HG02759 (cell line): ENCODE data around the gene SLC22A23.

ENCODE experiments used
- ATAC-seq: cut with Tn5 transposase; IDR thresholded peaks from one replicate; pipeline ENCODE4 v1.9.1; 2021; ENCODE audit warnings: mild to moderate bottlenecking, moderate library complexity; ENCODE audit not compliant: unreplicated experiment

Gene SLC22A23

GRCh38 chr6:3306848-3307247, 150.0 kb downstream of the SLC22A23 start:
- ATAC-seq, result no peak

- ATAC-seq, result no peak
Measured at GRCh38 chr6:3305831-3306230, 151.0 kb downstream of the SLC22A23 start.

DNA sequence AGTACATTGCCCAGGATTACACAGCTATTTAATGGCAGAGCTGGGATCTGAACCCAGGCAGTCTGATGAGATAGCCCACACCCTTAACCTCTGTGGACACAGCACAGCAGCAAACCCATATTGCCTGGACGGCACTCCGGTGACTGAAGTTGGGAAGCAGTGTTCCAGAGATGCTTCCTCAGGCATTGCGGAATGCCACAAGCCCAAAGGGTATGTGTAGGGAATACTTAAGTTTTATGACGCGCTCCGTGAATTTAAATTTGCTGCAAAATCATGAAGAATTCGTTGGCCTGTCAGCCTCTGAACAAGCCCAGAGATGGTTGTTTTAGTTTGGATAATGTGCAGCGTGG, 151.7 kb downstream of the SLC22A23 start:
- no peak for ATAC-seq

- no peak for ATAC-seq
Measured at GRCh38 chr6:3304500-3305215, 152.2 kb downstream of the SLC22A23 start.

GRCh38 chr6:3303795-3304411, 152.9 kb downstream of the SLC22A23 start:
- no peak for ATAC-seq

DNA sequence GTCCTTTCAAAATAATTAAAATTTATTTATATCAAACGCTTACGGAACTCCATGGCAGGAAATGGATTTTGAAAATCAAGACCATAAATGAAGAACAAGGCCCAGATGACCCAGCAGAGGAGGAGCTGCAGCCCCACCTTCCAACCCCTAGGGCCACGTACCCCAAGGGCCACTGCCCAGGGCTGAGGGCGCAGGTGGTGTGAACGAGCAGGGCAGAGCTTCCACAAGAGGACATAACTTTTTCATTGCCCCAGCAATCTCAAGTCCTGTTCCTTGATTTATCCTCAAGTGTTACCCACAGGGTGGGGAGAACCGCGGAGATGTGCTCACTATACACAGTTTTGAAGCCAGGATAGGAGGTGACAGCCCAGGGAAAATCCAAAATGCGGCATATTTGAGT, 155.3 kb downstream of the SLC22A23 start:
- ATAC-seq, result no peak

DNA sequence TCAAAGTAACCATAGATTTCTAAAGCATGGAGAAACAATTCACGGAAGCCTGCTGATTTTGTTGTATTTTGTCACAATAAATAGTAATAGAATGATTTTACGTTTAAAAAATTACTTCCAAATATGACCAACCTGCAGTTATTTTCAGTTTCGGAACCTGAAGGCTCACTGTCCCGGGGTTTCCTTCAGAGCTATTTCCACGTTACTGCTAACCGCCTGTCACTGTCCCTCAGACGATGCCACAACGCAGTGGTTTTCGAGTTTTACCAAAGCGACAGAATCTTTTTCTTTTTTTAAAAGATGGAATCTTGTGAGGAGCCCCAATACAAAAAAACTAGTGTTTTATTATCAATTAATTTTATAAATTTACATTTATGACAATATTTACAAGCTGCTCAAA, 157.6 kb downstream of the SLC22A23 start:
- ATAC-seq, result no peak

- no peak for ATAC-seq
Measured at GRCh38 chr6:3297909-3298308, 158.9 kb downstream of the SLC22A23 start.

- no peak for ATAC-seq
Measured at GRCh38 chr6:3297006-3297405, 159.8 kb downstream of the SLC22A23 start.

DNA sequence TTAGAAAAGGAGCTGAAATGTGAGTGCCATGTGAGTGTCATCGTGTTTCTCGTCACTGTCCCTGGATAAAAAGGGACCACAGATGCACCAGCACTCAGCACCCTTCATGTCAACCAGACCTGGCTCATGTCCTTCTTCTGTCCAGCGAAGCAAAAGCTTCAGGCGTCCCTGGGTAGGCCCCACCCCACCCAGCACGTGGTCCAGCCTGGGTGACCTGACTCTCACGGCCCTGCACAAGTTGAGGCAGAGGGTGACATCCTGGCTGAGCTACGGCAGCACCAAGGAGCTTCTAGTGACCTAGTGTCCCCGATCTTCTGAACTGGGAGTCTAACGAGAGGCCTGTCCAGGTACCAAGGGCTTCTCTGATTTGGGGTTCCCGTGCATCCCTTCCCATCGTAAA, 160.3 kb downstream of the SLC22A23 start:
- ATAC-seq, result no peak

DNA sequence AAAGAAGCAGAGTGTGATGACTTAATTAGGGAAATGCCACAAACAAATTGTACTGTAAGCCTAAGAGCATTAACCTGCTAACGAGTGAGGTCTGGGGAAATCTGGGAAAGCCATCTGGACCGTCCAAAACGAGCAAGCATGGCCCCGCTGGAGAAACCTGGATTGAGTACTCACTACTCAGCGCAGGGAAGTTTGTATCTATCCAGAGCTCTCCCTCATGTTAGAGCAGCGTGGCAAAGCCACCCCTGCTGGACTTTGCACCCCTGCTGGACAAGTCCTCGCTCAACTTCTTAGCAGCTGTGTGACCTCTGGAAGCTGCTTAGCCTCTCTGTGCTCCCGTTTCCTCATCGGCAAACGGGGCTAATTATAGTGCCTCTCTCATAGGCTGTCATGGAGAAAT, 160.8 kb downstream of the SLC22A23 start:
- no peak for ATAC-seq

- no peak for ATAC-seq
Measured at GRCh38 chr6:3294921-3295871, 161.7 kb downstream of the SLC22A23 start.

GRCh38 chr6:3294396-3294795, 162.5 kb downstream of the SLC22A23 start:
- no peak for ATAC-seq

DNA sequence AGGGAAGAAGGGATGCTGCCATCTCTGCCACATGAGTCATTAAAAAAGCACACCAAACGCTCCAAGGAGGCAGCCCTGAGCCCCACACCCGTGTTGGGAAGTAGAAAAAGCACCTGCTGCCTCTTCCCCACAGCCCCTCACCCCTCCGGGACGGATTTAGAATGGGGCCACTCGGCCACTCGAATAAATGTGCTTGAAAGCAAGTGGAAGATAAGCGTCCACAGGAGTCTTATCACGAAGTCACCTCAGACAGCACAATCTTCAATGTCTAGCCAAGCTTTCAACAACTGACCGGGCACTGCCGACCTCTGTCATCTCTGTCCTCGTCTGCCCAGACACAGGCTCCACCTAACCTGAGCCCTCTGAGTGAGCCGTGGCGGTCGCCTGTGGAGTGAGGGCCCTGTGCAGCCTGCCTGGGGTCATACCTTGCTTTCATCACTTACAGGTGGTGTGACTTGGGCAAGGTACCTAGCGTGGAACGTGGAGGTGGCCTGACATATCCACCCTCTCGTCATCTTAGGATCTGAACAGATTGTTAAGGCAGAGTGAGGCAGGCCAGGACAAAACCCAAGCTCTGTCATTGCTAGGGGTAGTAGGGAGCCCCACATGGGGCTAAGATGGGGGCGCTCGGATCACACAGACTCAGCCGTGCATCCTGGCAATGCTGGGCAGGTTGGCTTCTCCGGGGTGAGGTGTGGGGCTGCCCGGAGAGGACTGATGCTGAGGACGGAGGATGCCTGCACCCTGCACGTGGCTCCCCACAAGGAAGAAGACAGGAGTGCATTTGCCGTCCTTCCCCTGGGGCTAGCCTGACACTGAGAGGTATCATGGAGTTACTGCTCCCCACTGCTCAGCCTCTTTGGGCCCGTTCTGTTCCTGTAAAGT, 163.3 kb downstream of the SLC22A23 start:
- ATAC-seq, result no peak

- ATAC-seq, result no peak
Measured at GRCh38 chr6:3292431-3293197, 164.2 kb downstream of the SLC22A23 start.

DNA sequence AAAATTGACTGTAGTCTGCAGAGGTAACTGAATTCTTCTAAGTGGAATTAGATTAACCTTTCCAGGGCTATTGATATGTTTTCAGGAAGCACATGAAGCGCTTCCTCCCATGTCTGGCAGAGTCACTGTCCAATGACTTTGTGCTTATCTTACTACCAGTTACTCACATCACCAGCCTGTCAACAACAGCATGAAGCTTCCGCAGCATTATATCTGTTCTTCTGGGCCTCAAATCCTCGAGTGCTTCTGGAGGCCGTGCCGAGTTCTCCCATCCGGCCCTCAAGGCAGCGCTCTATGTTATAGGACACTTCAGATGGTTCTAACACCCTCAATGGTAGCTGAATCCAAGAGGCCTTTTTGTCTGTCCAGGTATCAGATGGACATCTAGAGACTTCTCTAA, 164.9 kb downstream of the SLC22A23 start:
- no peak for ATAC-seq

GRCh38 chr6:3291346-3291745, 165.5 kb downstream of the SLC22A23 start:
- ATAC-seq, result no peak

DNA sequence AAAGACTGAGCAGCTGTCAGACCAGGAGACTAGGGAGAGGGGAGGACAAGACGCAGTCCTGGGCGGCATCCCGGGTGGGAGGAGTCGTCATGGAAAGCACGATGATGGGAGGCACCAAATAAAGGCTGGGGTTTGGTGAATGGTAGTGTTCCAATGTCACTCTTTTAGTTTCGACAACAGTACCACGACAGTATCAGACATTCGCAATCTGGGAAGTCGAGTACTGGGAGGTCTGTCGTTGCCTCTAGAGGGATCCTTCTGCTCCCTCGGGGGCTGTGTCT, 166.0 kb downstream of the SLC22A23 start:
- ATAC-seq, result no peak

GRCh38 chr6:3290149-3290930, 166.5 kb downstream of the SLC22A23 start:
- no peak for ATAC-seq

GRCh38 chr6:3289664-3290055, 167.2 kb downstream of the SLC22A23 start:
- no peak for ATAC-seq
